ENCODE data around the gene SEC23B. TPM values are rescaled to one million over a fixed set of nuclear protein-coding genes. Genes with fewer than 3 reads are reported as not detected.
A peak's percentile ranks its signal among the peaks of the same experiment; 100 is the strongest.

The SEC23B gene
- total and polyA plus RNA-seq, 2 donors (not counting 3 experiments of a cell fraction or from before 2014, with no cell fraction given) = 38.0 to 44.0 TPM

- no peaks in the 10 kb centered on the region for H3K9me1 ChIP-seq (replicated peaks; ENCODE audit: control insufficient read depth, extremely low read depth, insufficient read depth, low read length)
- H3K27ac ChIP-seq (ENCODE audit: insufficient read depth, low read depth, low read length) = peak within 1 kb of the TSS; percentile 6
- H3K36me3 ChIP-seq (ENCODE audit: control insufficient read depth in 2 of 2, extremely low read depth in 1 of 2, insufficient read depth in 2 of 2, low read length in 2 of 2) = no peaks in the 10 kb centered on the region
- peaks cover 5% of the 10 kb centered on the region for H3K79me2 ChIP-seq (ENCODE audit: control insufficient read depth, insufficient read depth, low read length)
- FAIRE-seq = peak; percentile 82
- dilution Hi-C loops (cut with MboI; ENCODE audit: extremely low pct_ligation_motif_present, low sequenced_read_pairs) = no loop called here
- peak within 1 kb of the TSS; percentile 57 for H3K9ac ChIP-seq (replicated peaks; ENCODE audit: extremely low read depth, insufficient read depth, low read length)
- peak within 1 kb of the TSS; percentile 91 for H2AFZ ChIP-seq (ENCODE audit: low read depth, low read length)
- H3K9me3 ChIP-seq (replicated peaks; ENCODE audit: control insufficient read depth, insufficient read depth, low read length) = no peaks in the 10 kb centered on the region
- H3K4me1 ChIP-seq (ENCODE audit: control insufficient read depth, extremely low read depth, insufficient read depth, low read length) = peaks cover 9% of the 10 kb centered on the region
- H3K4me3 ChIP-seq (replicated peaks in 1 of 3; ENCODE audit: insufficient read depth in 1 of 3, low read depth in 1 of 3, low read length in 3 of 3) = peak within 1 kb of the TSS; percentile 65 to 83 (median 82)
- DNase-seq (ENCODE audit: low read depth, low spot score) = peak; percentile 85
- no peaks in the 10 kb centered on the region for H4K20me1 ChIP-seq (replicated peaks; ENCODE audit: control insufficient read depth, extremely low read depth, insufficient read depth, low read length)
- peaks cover 4% of the 10 kb centered on the region in 2 experiments for H3K27me3 ChIP-seq (ENCODE audit: control insufficient read depth in 2 of 2, insufficient read depth in 2 of 2, low read length in 2 of 2)
- ChIA-PET CTCF (interaction anchor here (0.6 to 1.4 kb wide), 5 partner anchors 21 to 996 kb away, joined by 3 to 6 read pairs (median 4); partner anchors contain the start of genes SEC23B and SMIM26), POLR2A (no interaction called here)
- TF ChIP-seq POLR2A (IDR thresholded peaks at IDR 0.05; ENCODE audit: low read depth, low read length) = peak; percentile 64
- TF ChIP-seq POLR2AphosphoS5 (IDR thresholded peaks at IDR 0.05; ENCODE audit: insufficient read depth, low read depth, low read length) = peak; percentile 80
- peak; percentile 70 to 78 for TF ChIP-seq CTCF (IDR thresholded peaks at IDR 0.05; ENCODE audit: extremely low read depth in 1 of 2, insufficient read depth in 1 of 2, low read depth in 1 of 2, low read length in 2 of 2)
- no peak for TF ChIP-seq JUN (IDR thresholded peaks at IDR 0.05; ENCODE audit: borderline replicate concordance, insufficient read depth, insufficient read length, low read depth)
- TF ChIP-seq GATA2 (IDR thresholded peaks at IDR 0.05; ENCODE audit: insufficient read depth, insufficient read length, low read depth, low read length) = no peak
- no peak for TF ChIP-seq MAX (IDR thresholded peaks at IDR 0.05; ENCODE audit: insufficient read depth, insufficient read length)
- no peak for TF ChIP-seq MYC (IDR thresholded peaks at IDR 0.05; ENCODE audit: low read depth, low read length)
- intact Hi-C loops (cut with micrococcal nuclease) = loop anchor here (1.0 to 5.0 kb wide), 6 partner anchors 21 to 451 kb away; partner anchors contain the start of genes DZANK1, KAT14, PET117 and POLR3F
- no TSS peak for BruUV-seq (replicated peaks)
- H3K4me2 ChIP-seq (ENCODE audit: insufficient read depth, low read length) = peak within 1 kb of the TSS; percentile 89
Measured at GRCh38 chr20:18587665-18588573, 80.2 kb downstream of the SEC23B start, which contains the start of gene DTD1. DTD1 (plus strand) TSS chr20:18588054; CDS start chr20:18588073, 19 bp downstream.

Data from endothelial cell of umbilical vein (primary cell).